Activated T-cell treated with anti-CD3 and anti-CD28 coated beads, Interleukin-2, amount 50 U/mL, for 24 hours (primary cell): ENCODE measurements around the gene STK4.

Experiments
- DNase-seq: peaks from one replicate; pipeline ENCODE4 v3.0.0-alpha.2; 2020
- H3K27ac Mint-ChIP-seq: 2 replicates; pipeline ENCODE4 v1.8.0; 2020; ENCODE audit warnings: mild to moderate bottlenecking, mixed read lengths
- H3K27me3 Mint-ChIP-seq: 2 replicates; pipeline ENCODE4 v1.8.0; 2020; ENCODE audit warnings: mixed read lengths
- H3K36me3 Mint-ChIP-seq: 2 replicates; pipeline ENCODE4 v1.8.0; 2020; ENCODE audit warnings: low read depth, mixed read lengths
- H3K4me1 Mint-ChIP-seq: 2 replicates; pipeline ENCODE4 v1.8.0; 2020; ENCODE audit warnings: low read depth, mixed read lengths
- H3K4me3 Mint-ChIP-seq: 2 replicates; pipeline ENCODE4 v1.8.0; 2020; ENCODE audit warnings: mild to moderate bottlenecking, moderate library complexity, mixed read lengths
- H3K9me3 Mint-ChIP-seq: 2 replicates; pipeline ENCODE4 v1.8.0; 2020; ENCODE audit warnings: mixed read lengths

The STK4 gene

DNA sequence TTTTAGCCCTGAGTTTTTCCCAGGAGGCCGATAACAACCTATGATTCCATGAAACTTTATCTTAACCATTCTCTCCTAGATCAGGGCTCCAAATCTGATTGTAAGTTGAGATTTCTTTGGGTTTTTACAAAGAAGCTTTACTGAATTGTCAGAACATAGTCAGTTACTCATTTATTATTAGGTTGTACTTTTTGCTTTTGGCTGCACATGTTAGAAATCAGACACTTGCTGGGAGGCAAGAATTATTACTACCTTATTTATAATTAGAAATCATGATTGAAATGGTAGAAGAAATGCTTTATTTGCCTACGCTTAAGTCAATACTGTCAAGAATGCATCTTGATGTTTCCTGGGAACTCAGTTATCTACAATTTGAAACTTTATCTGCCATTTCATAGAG lies 71.3 kb downstream of the STK4 start:
- Mint-ChIP-seq H3K27ac (peak overlapping the region; percentile 95), H3K27me3 (no peaks in the 10 kb centered on the region), H3K4me1 (peaks cover 88% of the 10 kb centered on the region)

DNA sequence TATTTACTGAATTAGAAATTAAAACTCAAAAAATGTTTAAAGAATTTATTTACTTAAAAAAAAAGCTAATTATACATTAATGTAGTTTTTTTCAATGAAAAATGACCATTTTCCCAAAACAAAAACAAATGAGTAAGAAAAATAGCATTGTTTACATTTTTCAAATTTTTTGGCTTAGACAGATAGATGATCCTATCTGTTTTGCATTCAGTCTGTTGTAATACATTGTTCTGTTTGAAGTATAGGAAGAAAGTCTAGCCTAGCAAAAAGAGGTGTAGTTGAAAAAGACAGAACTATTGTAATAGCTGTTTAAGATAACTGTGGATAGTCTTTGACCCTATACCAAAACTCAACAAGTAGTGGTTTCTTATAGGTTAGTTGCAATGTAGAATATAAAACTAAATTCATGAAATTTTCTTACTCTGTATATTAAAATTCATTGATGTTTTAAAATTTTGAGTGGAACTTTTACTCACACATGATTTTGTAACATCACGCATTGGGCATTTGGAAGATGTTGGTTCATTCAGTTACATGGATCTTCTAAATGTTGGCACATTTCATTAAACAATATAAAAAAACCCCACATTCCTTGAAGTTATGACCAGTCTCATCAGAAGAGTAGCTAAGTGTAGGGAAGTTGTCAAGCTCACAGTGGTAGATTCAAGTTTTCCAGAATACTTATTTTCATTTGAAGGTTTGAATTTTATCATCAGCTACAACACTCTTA lies 72.6 kb downstream of the STK4 start:
- Mint-ChIP-seq H3K36me3 (peaks cover 84% of the 10 kb centered on the region), H3K4me1 (peaks cover 88% of the 10 kb centered on the region), H3K27me3 (no peaks in the 10 kb centered on the region), H3K4me3 (no peak overlapping the region), H3K27ac (peak overlapping the region; percentile 90), H3K9me3 (peaks cover 3% of the 10 kb centered on the region)
- DNase-seq = no peak

More for the DNA sequence above, 71.3 kb downstream of the STK4 start:
- Mint-ChIP-seq H3K4me3 (no peak overlapping the region), H3K9me3 (peaks cover 3% of the 10 kb centered on the region), H3K36me3 (peaks cover 83% of the 10 kb centered on the region)
- no peak for DNase-seq

DNA sequence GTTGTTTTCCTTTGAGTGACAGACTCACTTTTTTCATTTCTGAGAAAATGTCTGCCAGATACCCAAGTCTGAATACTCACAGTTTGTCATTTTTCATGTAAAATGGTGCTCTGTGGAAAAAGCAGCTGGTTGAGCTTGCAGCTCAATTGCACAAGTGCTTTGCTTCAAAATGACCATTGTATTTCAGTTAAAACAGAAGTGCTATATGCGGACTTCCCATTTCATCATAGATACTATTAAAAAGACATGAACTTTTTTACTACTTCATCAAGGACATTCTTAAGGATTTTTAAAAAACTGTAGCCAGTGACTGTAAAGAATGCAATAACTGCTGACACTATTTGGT lies 73.1 kb downstream of the STK4 start:
- H3K36me3 Mint-ChIP-seq = peaks cover 87% of the 10 kb centered on the region
- no peaks in the 10 kb centered on the region for H3K27me3 Mint-ChIP-seq
- H3K4me1 Mint-ChIP-seq = peaks cover 88% of the 10 kb centered on the region
- peaks cover 3% of the 10 kb centered on the region for H3K9me3 Mint-ChIP-seq
- peak overlapping the region; percentile 90 for H3K27ac Mint-ChIP-seq
- H3K4me3 Mint-ChIP-seq = no peak overlapping the region
- DNase-seq = no peak

DNA sequence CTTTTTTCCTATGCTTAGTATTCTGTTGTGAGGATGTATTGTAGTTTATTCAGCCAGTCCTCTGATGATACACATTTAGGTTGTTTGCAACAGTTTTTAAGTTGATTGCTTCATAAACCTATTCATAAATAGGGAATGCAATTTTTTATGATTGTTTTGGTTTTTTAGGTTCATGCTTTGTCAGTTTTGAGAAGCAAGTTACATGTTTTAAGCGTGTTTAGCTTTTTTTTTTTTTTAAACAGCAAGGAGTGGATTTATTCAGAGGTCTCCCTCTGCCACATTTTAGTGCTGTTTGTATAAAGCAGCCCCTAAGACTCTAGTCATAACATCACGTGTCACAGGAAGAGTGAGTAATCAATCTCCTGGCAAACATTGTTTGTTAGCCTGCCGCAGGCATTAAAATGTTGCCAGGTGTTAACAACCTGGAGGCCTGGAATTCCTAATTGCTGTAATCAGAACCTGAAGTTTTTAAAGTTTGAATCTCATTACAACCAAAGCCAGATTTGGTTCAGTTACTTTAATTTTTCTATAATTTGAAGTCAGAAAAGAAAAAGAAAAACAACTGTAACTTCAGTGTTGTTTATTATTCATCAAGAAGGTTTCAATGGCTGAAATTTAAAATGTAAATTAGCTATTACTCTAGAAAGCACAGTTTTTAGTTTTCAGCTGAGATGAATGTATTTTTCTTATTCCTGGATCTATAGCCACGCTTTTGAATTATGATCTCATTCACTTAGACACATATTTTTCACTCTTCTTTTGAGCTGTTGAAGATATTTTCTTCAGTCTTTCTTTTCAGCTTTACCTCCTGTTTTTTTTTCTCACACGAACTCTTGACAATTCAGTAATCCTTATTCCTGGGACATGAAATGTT lies 75.4 kb downstream of the STK4 start:
- H3K4me3 Mint-ChIP-seq = no peak overlapping the region
- peak overlapping the region; percentile 91 for H3K27ac Mint-ChIP-seq
- H3K9me3 Mint-ChIP-seq = no peaks in the 10 kb centered on the region
- H3K4me1 Mint-ChIP-seq = peaks cover 77% of the 10 kb centered on the region
- no peak for DNase-seq
- no peaks in the 10 kb centered on the region for H3K27me3 Mint-ChIP-seq
- peaks cover 86% of the 10 kb centered on the region for H3K36me3 Mint-ChIP-seq

DNA sequence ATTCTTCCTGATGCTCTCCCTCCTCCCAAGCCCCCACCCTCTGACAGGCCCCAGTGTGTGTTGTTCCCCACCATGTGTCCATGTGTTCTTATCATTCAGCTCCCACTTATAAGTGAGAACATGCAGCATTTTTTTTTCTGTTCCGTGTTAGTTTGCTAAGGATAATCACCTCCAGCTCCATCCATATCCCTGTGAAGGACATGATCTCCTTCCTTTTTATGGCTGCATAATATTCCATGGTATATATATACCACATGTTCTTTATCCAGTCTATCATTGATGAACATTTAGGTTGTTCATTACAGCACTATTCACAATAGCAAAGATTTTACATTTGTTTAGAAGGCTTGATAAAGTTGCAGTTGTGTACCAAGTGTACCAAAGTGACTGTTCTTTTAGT lies 76.7 kb downstream of the STK4 start:
- H3K4me3 Mint-ChIP-seq = no peak overlapping the region
- no peaks in the 10 kb centered on the region for H3K27me3 Mint-ChIP-seq
- no peak for DNase-seq
- peaks cover 87% of the 10 kb centered on the region for H3K36me3 Mint-ChIP-seq
- H3K27ac Mint-ChIP-seq = peak overlapping the region; percentile 81
- no peaks in the 10 kb centered on the region for H3K9me3 Mint-ChIP-seq
- H3K4me1 Mint-ChIP-seq = peaks cover 77% of the 10 kb centered on the region

DNA sequence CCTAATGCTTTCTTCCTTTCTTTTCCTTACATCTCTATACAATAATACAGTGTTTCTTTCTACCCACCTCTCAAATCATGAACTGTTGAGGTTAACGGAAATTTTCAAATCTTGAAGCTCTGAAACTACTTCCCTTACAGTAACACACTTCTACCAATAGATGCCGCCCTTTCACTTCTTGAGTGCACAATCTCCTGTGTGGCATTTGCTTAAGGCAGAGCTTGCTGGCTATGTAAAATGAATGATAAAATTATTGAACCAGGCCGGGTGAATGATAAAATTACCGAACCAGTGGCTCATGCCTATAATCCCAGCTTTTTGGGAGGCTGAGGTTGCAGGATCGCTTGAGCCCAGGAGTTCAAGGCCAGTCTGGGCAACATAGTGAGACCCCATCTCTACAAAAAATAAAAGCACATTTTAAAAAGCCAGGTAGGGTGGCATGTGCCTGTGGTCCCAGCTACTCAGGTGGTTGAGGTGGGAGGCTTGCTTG lies 77.8 kb downstream of the STK4 start:
- no peak for DNase-seq
- Mint-ChIP-seq H3K27ac (peak overlapping the region; percentile 90), H3K4me1 (peaks cover 79% of the 10 kb centered on the region), H3K36me3 (peaks cover 93% of the 10 kb centered on the region), H3K4me3 (no peak overlapping the region), H3K9me3 (no peaks in the 10 kb centered on the region), H3K27me3 (no peaks in the 10 kb centered on the region)

DNA sequence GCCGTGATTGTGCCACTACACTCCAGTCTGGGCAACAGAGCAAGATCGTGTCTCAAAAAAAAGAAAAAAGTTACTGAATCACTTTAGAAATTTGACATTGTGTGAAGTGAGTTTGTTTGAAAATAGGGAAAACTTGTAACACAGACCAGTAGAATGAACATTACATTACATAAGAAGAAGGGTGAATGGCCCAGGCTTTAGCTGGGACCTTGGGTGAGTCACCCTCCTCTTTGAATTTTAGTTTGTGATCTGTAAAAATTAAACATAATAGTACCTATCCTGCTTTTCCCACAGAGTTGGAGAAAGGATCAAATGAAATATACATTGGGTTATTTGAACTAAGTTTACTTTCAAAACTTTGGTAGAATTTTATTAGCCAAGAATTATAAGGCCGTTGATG lies 78.3 kb downstream of the STK4 start:
- Mint-ChIP-seq H3K9me3 (no peaks in the 10 kb centered on the region), H3K27ac (peak overlapping the region; percentile 90), H3K4me1 (peaks cover 79% of the 10 kb centered on the region), H3K27me3 (no peaks in the 10 kb centered on the region), H3K36me3 (peaks cover 93% of the 10 kb centered on the region), H3K4me3 (no peak overlapping the region)
- DNase-seq = no peak

DNA sequence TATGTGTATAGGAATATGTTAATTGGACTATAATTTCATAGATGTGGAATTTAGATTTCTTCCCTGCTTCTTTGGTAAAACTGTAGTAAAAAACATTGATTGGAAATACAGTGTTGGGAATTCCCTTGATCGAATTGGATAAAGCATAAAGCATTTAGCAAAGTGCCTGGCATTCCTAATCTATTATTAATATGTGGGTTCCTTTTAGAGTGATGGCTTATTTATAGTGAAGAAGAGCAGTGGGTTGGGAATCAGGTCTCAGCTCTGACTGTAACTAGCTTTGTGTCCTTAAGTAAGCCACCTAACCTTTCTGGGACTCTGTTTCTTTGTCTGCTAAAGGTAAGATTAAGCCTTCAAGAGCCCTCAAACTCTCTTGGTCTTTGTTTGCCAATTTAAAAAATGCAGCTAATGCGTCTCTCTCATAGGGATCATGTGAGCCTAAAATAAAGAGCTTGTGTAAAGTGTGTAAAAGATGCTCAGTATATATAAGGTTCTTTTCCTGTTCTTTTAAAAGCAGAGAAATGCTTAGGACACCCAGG lies 81.3 kb downstream of the STK4 start:
- Mint-ChIP-seq H3K27me3 (no peaks in the 10 kb centered on the region), H3K4me1 (peaks cover 73% of the 10 kb centered on the region), H3K27ac (peak overlapping the region; percentile 78), H3K4me3 (no peak overlapping the region), H3K36me3 (peaks cover 85% of the 10 kb centered on the region), H3K9me3 (no peaks in the 10 kb centered on the region)
- no peak for DNase-seq

DNA sequence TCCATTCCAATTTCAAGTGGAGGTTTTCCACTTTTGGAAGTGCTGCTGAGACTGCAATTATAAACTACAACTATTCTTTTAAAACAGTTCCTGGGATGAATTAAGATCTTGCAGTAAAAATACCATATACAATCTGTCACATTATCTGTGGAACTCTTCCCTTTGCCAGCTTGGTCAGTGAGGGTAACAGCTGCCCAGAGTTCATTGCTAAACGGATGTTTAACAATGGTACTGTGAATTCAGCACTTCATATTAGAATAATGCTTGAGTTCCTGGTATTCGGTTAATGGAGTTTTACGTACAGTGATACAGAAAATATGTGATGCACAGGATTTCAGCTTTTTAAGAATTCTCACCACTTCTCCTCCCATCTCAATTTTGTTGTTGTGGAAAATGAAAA lies 83.1 kb downstream of the STK4 start:
- Mint-ChIP-seq H3K27me3 (no peaks in the 10 kb centered on the region), H3K4me1 (peaks cover 73% of the 10 kb centered on the region), H3K9me3 (no peaks in the 10 kb centered on the region), H3K27ac (peak overlapping the region; percentile 78), H3K36me3 (peaks cover 83% of the 10 kb centered on the region), H3K4me3 (peak overlapping the region; percentile 21)
- no peak for DNase-seq

DNA sequence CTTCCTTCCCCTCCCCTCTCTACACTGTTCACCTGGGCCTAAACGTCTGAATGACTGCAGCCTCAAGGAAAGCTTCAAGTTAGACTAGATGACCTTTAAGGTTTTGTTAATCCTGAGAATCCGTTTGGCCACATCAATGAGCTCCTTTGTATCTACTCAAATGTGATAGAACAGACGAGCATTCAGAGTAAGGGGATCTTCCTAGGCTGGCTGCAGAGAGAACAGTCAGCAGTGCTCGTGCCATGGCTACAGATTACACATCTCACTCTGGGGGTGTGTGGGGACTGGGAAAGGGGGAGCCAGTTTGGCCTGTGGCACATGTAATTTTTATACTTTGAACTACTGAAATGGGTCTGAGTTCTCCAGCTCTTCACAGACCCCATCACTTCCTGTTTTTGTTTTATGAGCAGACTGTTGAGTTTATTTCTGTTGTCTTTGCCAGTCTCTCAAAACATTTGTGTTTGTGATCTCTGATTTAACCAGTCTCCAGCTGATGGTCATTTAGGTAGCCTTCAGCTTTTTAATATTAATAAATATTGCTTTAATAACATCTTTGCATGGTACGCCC lies 83.7 kb downstream of the STK4 start:
- no peaks in the 10 kb centered on the region for H3K27me3 Mint-ChIP-seq
- peak overlapping the region; percentile 78 for H3K27ac Mint-ChIP-seq
- peak overlapping the region; percentile 21 for H3K4me3 Mint-ChIP-seq
- peaks cover 77% of the 10 kb centered on the region for H3K4me1 Mint-ChIP-seq
- no peaks in the 10 kb centered on the region for H3K9me3 Mint-ChIP-seq
- peaks cover 87% of the 10 kb centered on the region for H3K36me3 Mint-ChIP-seq
- no peak for DNase-seq

DNA sequence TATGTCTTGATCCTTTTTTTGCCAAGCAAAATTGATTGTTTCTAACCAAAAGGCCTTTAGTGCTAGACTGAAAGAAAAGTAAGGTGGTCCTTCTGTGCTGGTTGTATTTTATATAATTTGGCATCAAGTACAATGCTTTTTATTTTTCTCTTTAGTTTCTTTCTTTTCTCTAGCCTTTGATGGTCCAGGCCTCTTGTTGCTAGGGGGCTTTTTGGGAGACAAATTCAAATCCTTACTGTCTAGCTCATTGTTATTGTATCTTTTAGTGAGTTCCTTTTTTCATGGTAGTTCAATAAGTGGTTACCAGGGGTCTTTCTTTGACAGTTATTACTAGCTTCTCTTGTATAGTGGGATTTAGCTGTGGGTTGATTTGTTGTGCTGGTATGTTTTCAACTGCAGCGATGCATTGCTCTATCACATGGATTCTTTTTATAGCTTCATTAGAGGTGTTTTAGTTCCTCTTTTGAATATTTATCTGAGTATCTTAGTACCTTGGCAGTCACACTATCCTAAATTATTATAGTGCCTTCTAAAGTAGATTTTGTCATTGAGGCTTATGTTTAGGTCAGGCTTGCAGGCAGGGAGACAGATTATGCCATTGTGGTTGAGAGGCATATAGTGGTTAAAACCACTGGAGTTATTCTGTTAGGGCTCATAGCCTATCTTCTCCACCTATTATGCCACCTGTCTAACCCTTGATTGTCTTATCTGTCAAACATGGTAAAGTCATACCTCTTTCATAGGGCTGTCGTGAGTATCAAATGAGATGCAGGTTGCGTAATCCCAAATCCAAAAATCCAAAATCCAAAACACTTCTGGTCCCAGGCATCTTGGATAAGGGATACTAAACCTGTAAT lies 85.1 kb downstream of the STK4 start:
- H3K9me3 Mint-ChIP-seq = no peaks in the 10 kb centered on the region

DNA sequence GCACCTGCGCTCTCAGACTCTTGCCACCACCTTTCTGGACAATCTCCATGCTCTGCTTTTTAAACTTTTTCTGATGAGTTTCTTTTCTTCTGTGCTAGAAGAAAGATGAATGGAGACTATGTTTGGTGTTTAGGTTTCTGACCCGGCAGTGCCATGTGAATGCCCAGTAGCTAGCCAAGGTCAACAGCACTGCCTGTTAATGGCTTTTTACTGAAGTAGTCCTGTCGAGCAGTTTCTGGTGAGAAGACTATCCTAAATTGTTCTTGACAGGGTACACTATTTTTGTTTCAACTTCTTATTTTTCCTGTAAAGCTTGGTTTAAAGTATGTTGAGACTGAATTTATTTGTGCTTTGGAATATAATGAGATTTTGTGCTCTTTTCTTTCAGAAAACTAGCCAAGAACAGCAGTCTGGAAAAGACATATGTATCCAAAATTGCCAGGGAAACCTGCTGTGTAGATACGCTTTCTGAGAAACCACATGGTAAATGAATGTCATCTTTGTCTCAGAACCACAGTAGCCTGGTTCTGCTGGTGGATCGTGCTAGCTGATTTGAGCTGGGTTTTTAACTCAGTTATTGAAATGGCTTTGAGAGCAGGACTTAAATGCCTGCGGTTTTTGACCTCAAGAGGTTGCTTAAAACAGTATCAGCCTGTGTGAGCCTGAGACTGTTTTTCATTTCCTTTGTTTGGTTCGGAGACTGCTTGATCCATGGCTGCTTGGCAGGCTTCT lies 86.6 kb downstream of the STK4 start:
- Mint-ChIP-seq H3K27me3 (no peaks in the 10 kb centered on the region), H3K36me3 (peaks cover 90% of the 10 kb centered on the region), H3K4me3 (peak overlapping the region; percentile 19), H3K4me1 (peaks cover 84% of the 10 kb centered on the region), H3K27ac (peak overlapping the region; percentile 91), H3K9me3 (no peaks in the 10 kb centered on the region)
- DNase-seq = no peak

More for the DNA sequence above, 85.1 kb downstream of the STK4 start:
- Mint-ChIP-seq H3K4me1 (peaks cover 85% of the 10 kb centered on the region), H3K27me3 (no peaks in the 10 kb centered on the region), H3K36me3 (peaks cover 88% of the 10 kb centered on the region), H3K4me3 (no peak overlapping the region), H3K27ac (peak overlapping the region; percentile 59)
- no peak for DNase-seq
